K562 (cell line): ENCODE measurements around the gene LIMS3. TPM values are rescaled to one million over a fixed set of nuclear protein-coding genes. Genes with fewer than 3 reads are reported as not detected.
"Not testable (repeated sequence)": the region's sequence is repeated elsewhere in the genome, so short reads cannot be mapped to it uniquely, and the experiment has no call there.

Experiments
- ATAC-seq: fragments of 200-7000 bp; cut with Tn5 transposase; 3 replicates; pipeline ENCODE4 v1.9.1; 2020; ENCODE audit warnings: moderate library complexity
- BruUV-seq: library from RNA; stranded (reverse); fragments of 400-500 nt; replicated peaks from 2 replicates; lab custom pipeline; 2021; lab: Mats Ljungman, UMichigan
- CTCF ChIA-PET: fragments of 300-600 bp; formaldehyde crosslinking; extraction: SDS; loops from one replicate; lab custom pipeline; 2021; ENCODE audit warnings: low intra/inter-chr PET ratio; lab: Yijun Ruan, JAX
- POLR2A ChIA-PET: fragments of 300-600, 350-650 bp; sonication (Branson Sonifier 250); formaldehyde crosslinking; extraction: SDS; loops from one replicate; lab custom pipeline; 2021; ENCODE audit warnings: antibody characterized with exemption, inconsistent platforms; lab: Yijun Ruan, JAX
- DNase-seq, 4 experiments: peaks; one replicate each; pipeline versions ENCODE4 v3.0.0 to v3.0.0-alpha.2; 2011 to 2018; ENCODE audit warnings: low spot score in 3 of 4, mixed read lengths in 3 of 4; ENCODE audit errors: extremely low read depth in 1 of 4
- FAIRE-seq: peaks from 2 replicates; lab custom pipeline; 2011; peaks lifted over from hg19 to GRCh38; lab: Jason Lieb, UNC
- H2AFZ ChIP-seq: 2 replicates; pipeline ENCODE4 v1.6.0; 2011; ENCODE audit warnings: low read depth, low read length, control low read depth, inconsistent platforms
- H3K27ac ChIP-seq: fragments of 200-600 bp; 3 replicates; pipeline ENCODE4 v1.8.0; 2011; ENCODE audit warnings: low read depth, mild to moderate bottlenecking, control low read depth, inconsistent platforms, low read length, moderate library complexity, mixed read lengths; ENCODE audit errors: extremely low read depth
- H3K27me3 ChIP-seq, 2 experiments: fragments of 300-600 bp in 1 of 2; 2 replicates in 1 of 2; 3 replicates in 1 of 2; pipeline versions ENCODE4 v1.6.0 to v1.8.0; 2011; ENCODE audit warnings: inconsistent platforms in 2 of 2, low read length in 2 of 2, mild to moderate bottlenecking in 1 of 2, mixed read lengths in 1 of 2, moderate library complexity in 1 of 2; ENCODE audit not compliant: control insufficient read depth in 2 of 2, insufficient read depth in 2 of 2
- H3K36me3 ChIP-seq: fragments of 300-600 bp; 3 replicates; pipeline ENCODE4 v1.8.0; 2011; ENCODE audit warnings: mild to moderate bottlenecking, low read length, inconsistent platforms; ENCODE audit not compliant: control insufficient read depth, insufficient read depth
- H3K4me1 ChIP-seq, 2 experiments: fragments of 200-600 bp in 1 of 2; replicated peaks in 1 of 2; 2 replicates in 1 of 2; 3 replicates in 1 of 2; pipeline versions ENCODE4 v1.5.1 to v1.8.0; 2011; ENCODE audit warnings: inconsistent platforms in 2 of 2, low read length in 2 of 2, mild to moderate bottlenecking in 1 of 2, mixed read lengths in 1 of 2, moderate library complexity in 1 of 2; ENCODE audit not compliant: control insufficient read depth in 2 of 2, insufficient read depth in 2 of 2
- H3K4me2 ChIP-seq: 2 replicates; pipeline ENCODE4 v1.6.1; 2011; ENCODE audit warnings: low read length, control low read depth, inconsistent platforms, mixed read lengths; ENCODE audit not compliant: insufficient read depth
- H3K4me3 ChIP-seq: fragments of 200-600 bp; sonication (generic), shearing (Covaris generic); 2 replicates; pipeline ENCODE4 v1.5.1; 2016; ENCODE audit warnings: control low read depth, inconsistent platforms
- H3K79me2 ChIP-seq: fragments of 200-600 bp; 3 replicates; pipeline ENCODE4 v1.8.0; 2011; ENCODE audit warnings: low read length, inconsistent platforms; ENCODE audit not compliant: control insufficient read depth, insufficient read depth
- H3K9ac ChIP-seq, 2 experiments: 2 replicates each; pipeline versions ENCODE4 v1.6.0 to v1.6.1; 2011; ENCODE audit warnings: low read depth in 2 of 2, low read length in 2 of 2, control low read depth in 1 of 2, inconsistent platforms in 1 of 2, mild to moderate bottlenecking in 1 of 2, mixed read lengths in 1 of 2; ENCODE audit not compliant: insufficient read depth in 1 of 2
- H3K9me1 ChIP-seq: one replicate; pipeline ENCODE4 v1.6.0; 2011; ENCODE audit warnings: inconsistent platforms, mild to moderate bottlenecking, low read length, moderate library complexity; ENCODE audit not compliant: control insufficient read depth, insufficient read depth
- H3K9me3 ChIP-seq: replicated peaks from 2 replicates; pipeline ENCODE4 v1.5.1; 2011; ENCODE audit warnings: low read depth, low read length, inconsistent platforms; ENCODE audit not compliant: control insufficient read depth, insufficient read depth
- H4K20me1 ChIP-seq: replicated peaks from 2 replicates; pipeline ENCODE4 v1.6.1; 2011; ENCODE audit warnings: low read length, inconsistent platforms, mixed read lengths; ENCODE audit not compliant: control insufficient read depth, insufficient read depth
- WGBS: fragments of 100-300 bp; shearing (Covaris generic); methylation state at CpG from one replicate; pipeline ENCODE4 v1.1.6; 2016; ENCODE audit warnings: low coverage, mixed read lengths; ENCODE audit not compliant: insufficient coverage; ENCODE audit errors: missing lambda C conversion rate; 5-methylcytosine and 5-hydroxymethylcytosine counted together
- in situ Hi-C: fragments of 300-500 bp; cut with MboI; formaldehyde crosslinking; loops from 4 replicates; pipeline ENCODE4 v1.15.0; 2018; ENCODE audit warnings: inconsistent platforms, mixed read lengths
- intact Hi-C: fragments of 100-400 bp; cut with micrococcal nuclease; formaldehyde crosslinking; loops from 2 replicates; pipeline ENCODE4 v1.14.2; 2022
- polyA plus RNA-seq, 8 experiments: library from polyadenylated mRNA; depleted of rRNA in 4 of 8; stranded (reverse) in 5 of 8; unstranded in 3 of 8; fragments of >200 nt; fragmentation: Nextera tagmentation in 2 of 8; fragmentation: Illumina TruSeq in 1 of 8; extraction: Ambion mirVana in 2 of 8; extraction: Trizol in 1 of 8; gene quantifications; 2 replicates each; pipeline versions ENCODE4 v1.2.1 to v1.2.3, GENCODE V29; 2011 to 2014; ENCODE audit warnings: inconsistent platforms in 1 of 8, missing spikeins in 1 of 8
- total RNA-seq, 7 experiments: library from RNA; depleted of rRNA in 6 of 7; stranded (reverse); fragments of >200 nt in 6 of 7; fragmentation: Illumina TruSeq in 2 of 7; extraction: Trizol in 2 of 7; gene quantifications; 2 replicates each; pipeline versions ENCODE4 v1.2.1 to v1.2.3, GENCODE V29; 2011 to 2021; ENCODE audit warnings: low replicate concordance in 1 of 7

Gene LIMS3
- total and polyA plus RNA-seq, 9 of the 15 experiments (the other 6 are each of a cell fraction or from before 2014, with no cell fraction given) = 0.36 to 4.5 (median 1.8) TPM

- ATAC-seq, H3K4me1 ChIP-seq, intact Hi-C loops, CTCF ChIA-PET, H3K9ac ChIP-seq, H3K9me3 ChIP-seq, H3K27ac ChIP-seq, H3K4me3 ChIP-seq, H3K79me2 ChIP-seq, H3K4me2 ChIP-seq, in situ Hi-C loops, POLR2A ChIA-PET, FAIRE-seq, H3K27me3 ChIP-seq, H3K36me3 ChIP-seq, H4K20me1 ChIP-seq, H2AFZ ChIP-seq, DNase-seq, H3K9me1 ChIP-seq, BruUV-seq: not testable (repeated sequence)
- no CpG with 5 or more reads among the region's 7 CpGs for WGBS
Measured at GRCh38 chr2:109893736-109894135, 4.8 kb upstream of the LIMS3 start.

- no CpG with 5 or more reads among the region's 6 CpGs for WGBS
- CTCF ChIA-PET = not testable (repeated sequence)
Measured at GRCh38 chr2:109894141-109894540, 4.3 kb upstream of the LIMS3 start.

GRCh38 chr2:109895090-109895869, 3.2 kb upstream of the LIMS3 start:
- in situ Hi-C loops, DNase-seq, H3K9me3 ChIP-seq, H3K4me1 ChIP-seq, H4K20me1 ChIP-seq, CTCF ChIA-PET, ATAC-seq, H3K4me2 ChIP-seq, H3K79me2 ChIP-seq, intact Hi-C loops, H3K36me3 ChIP-seq, H2AFZ ChIP-seq, H3K9me1 ChIP-seq, H3K27ac ChIP-seq, H3K4me3 ChIP-seq, FAIRE-seq, POLR2A ChIA-PET, BruUV-seq, H3K9ac ChIP-seq, H3K27me3 ChIP-seq: not testable (repeated sequence)
- no CpG with 5 or more reads among the region's 3 CpGs for WGBS

More at GRCh38 chr2:109894141-109894540, 4.3 kb upstream of the LIMS3 start:
- H3K9ac ChIP-seq, H3K36me3 ChIP-seq, H4K20me1 ChIP-seq, H3K9me3 ChIP-seq, DNase-seq, in situ Hi-C loops, H3K79me2 ChIP-seq, POLR2A ChIA-PET, H3K27ac ChIP-seq, ATAC-seq, intact Hi-C loops, H3K27me3 ChIP-seq, BruUV-seq, H3K4me1 ChIP-seq, H3K4me3 ChIP-seq, H2AFZ ChIP-seq, H3K4me2 ChIP-seq, FAIRE-seq, H3K9me1 ChIP-seq: not testable (repeated sequence)

- H3K36me3 ChIP-seq, H3K9me1 ChIP-seq, H3K4me2 ChIP-seq, H3K79me2 ChIP-seq, H3K9ac ChIP-seq, CTCF ChIA-PET, H3K9me3 ChIP-seq, FAIRE-seq, H3K27me3 ChIP-seq, H4K20me1 ChIP-seq, intact Hi-C loops, H3K4me1 ChIP-seq, H2AFZ ChIP-seq, DNase-seq, H3K4me3 ChIP-seq, H3K27ac ChIP-seq, in situ Hi-C loops, POLR2A ChIA-PET, BruUV-seq: not testable (repeated sequence)
- peak; percentile 74 for ATAC-seq
- WGBS = no CpG with 5 or more reads among the region's 4 CpGs
Measured at GRCh38 chr2:109896212-109896611, 2.3 kb upstream of the LIMS3 start.
